ENCODE results near the gene TSGA10IP. TPM values are rescaled to one million over a fixed set of nuclear protein-coding genes. Genes with fewer than 3 reads are reported as not detected.

The TSGA10IP gene
- total RNA-seq, 4 donors from 2014 or later = not detected

DNA sequence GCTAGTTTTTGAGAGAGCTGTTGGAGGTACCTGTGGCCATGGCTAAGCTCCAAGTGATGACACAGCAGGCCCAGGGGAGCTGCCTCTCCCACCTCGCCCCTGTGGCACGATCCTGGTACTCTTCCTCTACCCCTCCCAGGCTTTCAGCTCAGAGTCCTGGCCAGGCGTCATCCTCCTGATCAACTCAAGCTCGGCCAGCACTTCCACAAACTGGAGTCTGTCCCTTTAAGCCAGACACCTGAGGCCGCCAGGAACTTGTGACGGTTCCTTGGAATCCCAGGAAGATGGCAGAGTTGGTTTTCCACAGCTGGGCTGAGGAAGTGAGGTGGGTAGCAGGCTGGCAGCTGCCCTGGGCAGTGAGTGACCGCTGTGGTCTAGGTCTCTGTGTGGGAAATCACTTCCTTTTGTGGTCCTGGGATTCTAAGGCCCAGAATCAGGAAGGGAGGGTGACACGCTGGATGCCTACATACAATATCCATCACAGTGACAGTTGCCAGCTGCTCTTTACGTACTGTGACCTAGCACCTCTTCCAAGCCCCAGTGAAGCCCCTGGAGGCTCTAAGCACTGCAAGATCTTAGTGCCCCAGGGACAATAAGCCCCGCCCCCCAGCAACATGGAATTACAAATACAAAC is 63.3 kb downstream of the TSGA10IP start:
- intact Hi-C loops (cut with DNase I; ENCODE audit: low total_unique reads) = no loop called here
- WGBS, 2 donors = 47 to 48% methylated on average over 10 of the region's 10 CpGs
- TF ChIP-seq CTCF (IDR thresholded peaks at IDR 0.05) = no peak
- no peak for TF ChIP-seq POLR2A (IDR thresholded peaks at IDR 0.05)
- DNase-seq (ENCODE audit: low spot score in 2 of 2) = no peak
- no peak overlapping the region for H3K4me3 ChIP-seq (ENCODE audit: low read depth, poor library complexity, severe bottlenecking)

Other genes starting within 250 kb of the TSGA10IP start
- gene KAT5, start 233.2 kb upstream of the TSGA10IP start, total RNA-seq = 10 to 100 TPM; 68.9 to 96.0 (median 85.7) TPM
- gene RNASEH2C, start 224.7 kb upstream of the TSGA10IP start, total RNA-seq = 10 to 100 TPM; 29.7 to 73.7 (median 57.4) TPM
- 10 to 100 TPM; 32.2 to 44.3 (median 39.7) TPM for gene AP5B1, start 164.5 kb upstream of the TSGA10IP start, total RNA-seq
- 100 to 1,000 TPM in 2 of 4 donors, 10 to 100 TPM in 2; 74.8 to 159 (median 105) TPM for gene OVOL1, start 158.4 kb upstream of the TSGA10IP start, total RNA-seq
- gene SNX32, start 111.5 kb upstream of the TSGA10IP start, total RNA-seq = under 1 TPM; 0.21 to 0.99 (median 0.67) TPM
- 100 to 1,000 TPM; 417 to 706 (median 504) TPM for gene CFL1, start 87.3 kb upstream of the TSGA10IP start, total RNA-seq
- gene MUS81, start 85.0 kb upstream of the TSGA10IP start, total RNA-seq = 10 to 100 TPM; 29.3 to 38.1 (median 37.1) TPM
- 10 to 100 TPM; 12.0 to 29.8 (median 16.3) TPM for gene EFEMP2, start 72.7 kb upstream of the TSGA10IP start, total RNA-seq
- under 1 TPM in 3 of 4 donors, not detected in 1; 0.29 to 0.55 (median 0.29) TPM for gene CTSW, start 65.6 kb upstream of the TSGA10IP start, total RNA-seq
- gene FIBP, start 57.0 kb upstream of the TSGA10IP start, total RNA-seq = 100 to 1,000 TPM in 2 of 4 donors, 10 to 100 TPM in 2; 69.4 to 103 (median 86.2) TPM
- 10 to 100 TPM; 44.9 to 61.0 (median 53.1) TPM for gene CCDC85B, start 54.8 kb upstream of the TSGA10IP start, total RNA-seq
- gene FOSL1, start 45.1 kb upstream of the TSGA10IP start, total RNA-seq = 1 to 10 TPM; 2.4 to 7.5 (median 5.3) TPM
- gene C11orf68, start 26.4 kb upstream of the TSGA10IP start, total RNA-seq = 10 to 100 TPM; 21.2 to 32.8 (median 26.5) TPM
- 100 to 1,000 TPM in 2 of 4 donors, 10 to 100 TPM in 2; 81.5 to 152 (median 107) TPM for gene DRAP1, start 26.1 kb upstream of the TSGA10IP start, total RNA-seq
- 10 to 100 TPM; 35.0 to 73.5 (median 55.4) TPM for gene SART1, start 16.3 kb downstream of the TSGA10IP start, total RNA-seq
- gene EIF1AD, start 56.7 kb downstream of the TSGA10IP start, total RNA-seq = 10 to 100 TPM; 48.3 to 66.0 (median 57.2) TPM
- 10 to 100 TPM; 29.3 to 41.0 (median 36.1) TPM for gene BANF1, start 57.0 kb downstream of the TSGA10IP start, total RNA-seq
- gene CST6, start 66.5 kb downstream of the TSGA10IP start, total RNA-seq = 1,000 to 10,000 TPM in 3 of 4 donors, 100 to 1,000 TPM in 1; 734 to 2,600 (median 1,315) TPM
- gene CATSPER1, start 81.0 kb downstream of the TSGA10IP start, total RNA-seq = not detected
- gene GAL3ST3, start 103.7 kb downstream of the TSGA10IP start, total RNA-seq = not detected
- gene SF3B2, start 106.9 kb downstream of the TSGA10IP start, total RNA-seq = 100 to 1,000 TPM in 3 of 4 donors, 10 to 100 TPM in 1; 94.3 to 160 (median 114) TPM
- gene PACS1, start 124.8 kb downstream of the TSGA10IP start, total RNA-seq = 10 to 100 TPM; 26.7 to 41.1 (median 32.4) TPM